Thyroid gland (tissue), 4 donors: ENCODE measurements around the gene PARP16. TPM values are rescaled to one million over a fixed set of nuclear protein-coding genes. Genes with fewer than 3 reads are reported as not detected.

Experiments used
- DNase-seq, 2 donors: peaks; one replicate each; pipeline ENCODE4 v3.0.0-alpha.2; 2019
- H3K27ac ChIP-seq, 3 donors: fragments of 200-600 bp; sonication (generic); 1 replicate in 2 of 3; 2 replicates in 1 of 3; pipeline ENCODE4 v1.5.1; 2016 to 2019; ENCODE audit warnings: mild to moderate bottlenecking in 1 of 3, moderate library complexity in 1 of 3
- H3K27me3 ChIP-seq: fragments of 200-600 bp; sonication (generic); one replicate; pipeline ENCODE4 v1.5.1; 2019
- H3K36me3 ChIP-seq, 2 donors: fragments of 200-600 bp; sonication (generic); one replicate each; pipeline ENCODE4 v1.5.1; 2016 to 2019
- H3K4me1 ChIP-seq, 2 donors: fragments of 200-600 bp; sonication (generic); one replicate each; pipeline ENCODE4 v1.5.1; 2017 to 2019
- H3K4me3 ChIP-seq, 3 donors: fragments of 200-600 bp; sonication (generic); replicated peaks in 1 of 3; 1 replicate in 2 of 3; 2 replicates in 1 of 3; pipeline ENCODE4 v1.5.1; 2016; ENCODE audit warnings: mild to moderate bottlenecking in 1 of 3
- H3K9me3 ChIP-seq: fragments of 200-600 bp; sonication (generic); one replicate; pipeline ENCODE4 v1.5.1; 2017
- CTCF ChIP-seq, 6 experiments: fragments of 200-600 bp in 3 of 6; fragments of 450-650 bp in 3 of 6; sonication (generic) in 3 of 6; IDR thresholded peaks; one replicate each; pipeline ENCODE4 v1.5.1; 2016 to 2019; ENCODE audit warnings: antibody characterized with exemption in 6 of 6, mild to moderate bottlenecking in 2 of 6, inconsistent platforms in 1 of 6, moderate library complexity in 1 of 6
- POLR2A ChIP-seq, 2 donors: fragments of 450-650 bp; IDR thresholded peaks; one replicate each; pipeline ENCODE4 v1.6.1; 2017; ENCODE audit warnings: antibody characterized with exemption in 2 of 2, mild to moderate bottlenecking in 2 of 2, moderate library complexity in 1 of 2
- WGBS, 2 donors: methylation state at CpG; one replicate each; pipeline ENCODE4 v1.1.5; 2017; 5-methylcytosine and 5-hydroxymethylcytosine counted together
- intact Hi-C: fragments of 100-400 bp; cut with DNase I; formaldehyde crosslinking; loops from one replicate; pipeline ENCODE4 v1.15.1; 2023
- total RNA-seq, 4 donors: library from RNA; depleted of rRNA; stranded (reverse); fragments of >200 nt; gene quantifications; one replicate each; pipeline ENCODE4 v1.2.3, GENCODE V29; 2016

Gene PARP16
- total RNA-seq, 4 donors from 2014 or later = 11.3 to 15.5 (median 13.2) TPM

- Histone ChIP-seq H3K9me3 (no peaks in the 10 kb centered on the region), H3K27me3 (no peaks in the 10 kb centered on the region), H3K36me3 (no peaks in the 10 kb centered on the region), H3K4me1 (no peaks in the 10 kb centered on the region), H3K27ac (no peak overlapping the region), H3K4me3 (no peak overlapping the region)
- intact Hi-C loops = no loop called here
- DNase-seq = no peak
- WGBS, 2 donors = 79% methylated on average over 6 to 9 of the region's 9 CpGs
- TF ChIP-seq CTCF (IDR thresholded peaks at IDR 0.05) (no peak), POLR2A (IDR thresholded peaks at IDR 0.05) (no peak)
Observed at GRCh38 chr15:65248511-65249255, 38.0 kb downstream of the PARP16 start.

- no peak overlapping the region for H3K27ac ChIP-seq
- no peaks in the 10 kb centered on the region for H3K36me3 ChIP-seq
- no peaks in the 10 kb centered on the region for H3K9me3 ChIP-seq
- no peak overlapping the region for H3K4me3 ChIP-seq
- intact Hi-C loops = no loop called here
- H3K4me1 ChIP-seq = no peaks in the 10 kb centered on the region
- TF ChIP-seq CTCF (IDR thresholded peaks at IDR 0.05) (no peak), POLR2A (IDR thresholded peaks at IDR 0.05) (no peak)
- no peaks in the 10 kb centered on the region for H3K27me3 ChIP-seq
- 96 to 99% methylated on average over 6 of the region's 6 CpGs for WGBS, 2 donors
- no peak for DNase-seq
Observed at GRCh38 chr15:65246939-65247338, 39.7 kb downstream of the PARP16 start.

GRCh38 chr15:65246026-65246714 lies 40.5 kb downstream of the PARP16 start:
- WGBS, 2 donors = 89% methylated on average over 4 of the region's 8 CpGs; no CpG with 5 or more reads in 1 of the 2 donors
- Histone ChIP-seq H3K27ac (no peak overlapping the region), H3K36me3 (no peaks in the 10 kb centered on the region), H3K4me3 (no peak overlapping the region), H3K27me3 (no peaks in the 10 kb centered on the region), H3K9me3 (no peaks in the 10 kb centered on the region), H3K4me1 (no peaks in the 10 kb centered on the region)
- no peak for TF ChIP-seq POLR2A (IDR thresholded peaks at IDR 0.05)
- no peak for TF ChIP-seq CTCF (IDR thresholded peaks at IDR 0.05)
- intact Hi-C loops = no loop called here
- DNase-seq = no peak

- H3K4me1 ChIP-seq = no peaks in the 10 kb centered on the region
- 79 to 81% methylated on average over 8 to 10 of the region's 11 CpGs for WGBS, 2 donors
- intact Hi-C loops = no loop called here
- no peaks in the 10 kb centered on the region for H3K27me3 ChIP-seq
- H3K27ac ChIP-seq = no peak overlapping the region
- TF ChIP-seq POLR2A (IDR thresholded peaks at IDR 0.05) (no peak), CTCF (IDR thresholded peaks at IDR 0.05) (no peak)
- no peaks in the 10 kb centered on the region for H3K9me3 ChIP-seq
- DNase-seq = no peak
- no peak overlapping the region for H3K4me3 ChIP-seq
- H3K36me3 ChIP-seq = no peaks in the 10 kb centered on the region
Observed at GRCh38 chr15:65245096-65245856, 41.4 kb downstream of the PARP16 start.
